HepG2 (cell line): ENCODE results near the gene MRNIP. TPM values are rescaled to one million over a fixed set of nuclear protein-coding genes. Genes with fewer than 3 reads are reported as not detected.

Experiments
- ATAC-seq: fragments of 200-7000 bp; cut with Tn5 transposase; 3 replicates; pipeline ENCODE4 v1.9.1; 2020; ENCODE audit warnings: mild to moderate bottlenecking, moderate library complexity
- BruUV-seq: library from RNA; stranded (reverse); fragments of 400-500 nt; replicated peaks from 2 replicates; lab custom pipeline; 2021; lab: Mats Ljungman, UMichigan
- CTCF ChIA-PET: fragments of 300-600 bp; formaldehyde crosslinking; extraction: SDS; loops from one replicate; lab custom pipeline; 2021; ENCODE audit warnings: low total read pairs, inconsistent platforms, low intra/inter-chr PET ratio; lab: Yijun Ruan, JAX
- POLR2A ChIA-PET: fragments of 350-600 bp; sonication (Branson Sonifier 250); formaldehyde crosslinking; loops from one replicate; lab custom pipeline; 2020; ENCODE audit warnings: antibody characterized with exemption, inconsistent platforms; lab: Yijun Ruan, JAX
- DNase-seq: peaks from one replicate; pipeline ENCODE4 v3.0.0-alpha.2; 2015; ENCODE audit warnings: low spot score
- FAIRE-seq: peaks from 3 replicates; lab custom pipeline; 2011; peaks lifted over from hg19 to GRCh38; lab: Jason Lieb, UNC
- H2AFZ ChIP-seq: one replicate; pipeline ENCODE4 v1.6.1; 2011; ENCODE audit warnings: low read length, inconsistent platforms
- H3K27ac ChIP-seq: fragments of 300-600 bp; 3 replicates; pipeline ENCODE4 v1.8.0; 2011; ENCODE audit warnings: mixed run types, mild to moderate bottlenecking, mixed read lengths, low read length, inconsistent platforms; ENCODE audit not compliant: insufficient read depth; ENCODE audit errors: extremely low read length
- H3K27me3 ChIP-seq, 2 experiments: fragments of 200-600 bp in 1 of 2; 2 replicates in 1 of 2; 3 replicates in 1 of 2; pipeline versions ENCODE4 v1.6.0 to v1.8.0; 2011; ENCODE audit warnings: low read length in 2 of 2, mild to moderate bottlenecking in 2 of 2, moderate library complexity in 2 of 2, inconsistent platforms in 1 of 2; ENCODE audit not compliant: insufficient read depth in 2 of 2, control insufficient read depth in 1 of 2
- H3K36me3 ChIP-seq, 2 experiments: fragments of 200-600 bp in 1 of 2; replicated peaks in 1 of 2; 2 replicates in 1 of 2; 3 replicates in 1 of 2; pipeline versions ENCODE4 v1.5.1 to v1.8.0; 2011; ENCODE audit warnings: low read length in 2 of 2, inconsistent platforms in 1 of 2; ENCODE audit not compliant: insufficient read depth in 2 of 2, control insufficient read depth in 1 of 2
- H3K4me1 ChIP-seq: 2 replicates; pipeline ENCODE4 v1.5.1; 2012; ENCODE audit warnings: low read length, inconsistent platforms; ENCODE audit not compliant: insufficient read depth
- H3K4me2 ChIP-seq: 2 replicates; pipeline ENCODE4 v1.6.0; 2011; ENCODE audit warnings: low read depth, low read length, inconsistent platforms
- H3K4me3 ChIP-seq, 3 experiments: fragments of 200-600 bp in 1 of 3; sonication (generic), shearing (Covaris generic) in 1 of 3; replicated peaks in 1 of 3; 2 replicates each; pipeline ENCODE4 v1.5.1; 2011 to 2016; ENCODE audit warnings: low read length in 3 of 3, inconsistent platforms in 2 of 3, low read depth in 2 of 3, mild to moderate bottlenecking in 2 of 3, control low read depth in 1 of 3, mixed read lengths in 1 of 3; ENCODE audit not compliant: insufficient read depth in 1 of 3
- H3K79me2 ChIP-seq: one replicate; pipeline ENCODE4 v1.6.1; 2011; ENCODE audit warnings: low read length, inconsistent platforms; ENCODE audit not compliant: insufficient read depth
- H3K9ac ChIP-seq: 2 replicates; pipeline ENCODE4 v1.6.0; 2011; ENCODE audit warnings: mild to moderate bottlenecking, low read depth, low read length, inconsistent platforms; ENCODE audit not compliant: insufficient read depth
- H3K9me3 ChIP-seq: 2 replicates; pipeline ENCODE4 v1.5.1; 2012; ENCODE audit warnings: mild to moderate bottlenecking, low read length
- H4K20me1 ChIP-seq: 2 replicates; pipeline ENCODE4 v1.6.0; 2011; ENCODE audit warnings: inconsistent platforms, mild to moderate bottlenecking, low read length, moderate library complexity; ENCODE audit not compliant: insufficient read depth
- KLF15 ChIP-seq: sonication (generic); formaldehyde crosslinking; IDR thresholded peaks from 2 replicates; pipeline ENCODE4 v1.8.1; 2023; ENCODE audit warnings: borderline replicate concordance, mild to moderate bottlenecking, inconsistent platforms, missing genetic modification reagents, mixed read lengths
- SP2 ChIP-seq: sonication (generic); formaldehyde crosslinking; IDR thresholded peaks from 2 replicates; pipeline ENCODE4 v1.5.1; 2020; ENCODE audit warnings: mild to moderate bottlenecking, missing genetic modification reagents
- TAF15 ChIP-seq: fragments of 200-400 bp; formaldehyde crosslinking; IDR thresholded peaks from one replicate; pipeline ENCODE4 v1.6.1; 2018; ENCODE audit warnings: mild to moderate bottlenecking, low read depth, low read length; ENCODE audit not compliant: poor library complexity, severe bottlenecking
- UBTF ChIP-seq: sonication (generic); formaldehyde crosslinking; IDR thresholded peaks from 2 replicates; pipeline ENCODE4 v1.4.0; 2020; ENCODE audit warnings: mild to moderate bottlenecking, missing genetic modification reagents
- ZBTB34 ChIP-seq: sonication (generic); formaldehyde crosslinking; IDR thresholded peaks from 2 replicates; pipeline ENCODE4 v1.8.0; 2022; ENCODE audit warnings: mild to moderate bottlenecking, missing genetic modification reagents
- ZNF383 ChIP-seq: sonication (generic); formaldehyde crosslinking; IDR thresholded peaks from 2 replicates; pipeline ENCODE4 v1.4.0; 2020; ENCODE audit warnings: missing genetic modification reagents, mild to moderate bottlenecking, borderline replicate concordance
- ZNF737 ChIP-seq: sonication (generic); formaldehyde crosslinking; IDR thresholded peaks from 2 replicates; pipeline ENCODE4 v1.5.0; 2020; ENCODE audit warnings: missing genetic modification reagents, mild to moderate bottlenecking, borderline replicate concordance
- ZSCAN5A ChIP-seq: sonication (generic); formaldehyde crosslinking; IDR thresholded peaks from 2 replicates; pipeline ENCODE4 v1.8.0; 2022; ENCODE audit warnings: mild to moderate bottlenecking, missing genetic modification reagents, borderline replicate concordance
- WGBS: methylation state at CpG from one replicate; pipeline ENCODE4 v1.1.6; 2017; ENCODE audit warnings: low lambda C conversion rate; 5-methylcytosine and 5-hydroxymethylcytosine counted together
- in situ Hi-C: cut with HindIII; loops from 2 replicates; pipeline ENCODE4 v1.10.0; 2017; ENCODE audit warnings: low pct_unique_long_range_greater_than_20kb; ENCODE audit not compliant: extremely low pct_ligation_motif_present
- intact Hi-C: fragments of 100-400 bp; cut with micrococcal nuclease; formaldehyde crosslinking; loops from one replicate; pipeline ENCODE4 v1.10.0; 2022; ENCODE audit not compliant: unreplicated experiment
- polyA plus RNA-seq, 8 experiments: library from polyadenylated mRNA; depleted of rRNA in 3 of 8; stranded (reverse) in 7 of 8; unstranded in 1 of 8; fragments of >200 nt; fragmentation: Illumina TruSeq in 4 of 8; extraction: Trizol in 4 of 8; gene quantifications; 2 replicates each; pipeline versions ENCODE4 v1.2.1 to v1.2.3, GENCODE V29; 2011 to 2016; ENCODE audit warnings: low read depth in 4 of 8, missing spikeins in 1 of 8, mixed read lengths in 1 of 8; ENCODE audit not compliant: insufficient read depth in 1 of 8
- total RNA-seq, 5 experiments: library from RNA; depleted of rRNA; stranded (reverse); fragments of >200 nt; fragmentation: Illumina TruSeq; extraction: Trizol; gene quantifications; 2 replicates each; pipeline ENCODE4 v1.2.3, GENCODE V29; 2016; ENCODE audit warnings: low read depth in 1 of 5

Gene MRNIP
- total and polyA plus RNA-seq, 2 of the 13 experiments (the other 11 are each of a cell fraction or from before 2014, with no cell fraction given): 15.5 to 34.1 TPM

GRCh38 chr5:179821298-179822058 is 37.1 kb downstream of the MRNIP start (continued):
- TF ChIP-seq ZSCAN5A (CRISPR knock-in tag): no peak
- TF ChIP-seq SP2 (CRISPR knock-in tag): peak; percentile 9; the same call in 1 of the 2 replicates
- TF ChIP-seq UBTF (CRISPR knock-in tag): peak; percentile 45
- TF ChIP-seq ZNF383 (CRISPR knock-in tag): no peak
- TF ChIP-seq, all 625 proteins: peak for 105

GRCh38 chr5:179820483-179821297 is 37.9 kb downstream of the MRNIP start, which contains the start of gene SQSTM1:
Gene SQSTM1 (plus strand): TSS chr5:179820905. CDS start chr5:179820937, 32 bp downstream.
- peak within 1 kb of the TSS; percentile 99 for H3K27ac ChIP-seq
- H3K27me3 ChIP-seq: no peaks in the 10 kb centered on the region
- no peaks in the 10 kb centered on the region for H3K9me3 ChIP-seq
- POLR2A ChIA-PET: interaction anchor here (0.6 to 5.3 kb wide), 11 partner anchors 10 to 197 kb away, joined by 3 to 115 read pairs (median 6); partner anchors contain the start of genes HNRNPH1 and MGAT4B
- CTCF ChIA-PET: no interaction called here
- DNase-seq: peak; percentile 45
- peaks cover 43% of the 10 kb centered on the region for H4K20me1 ChIP-seq
- peaks cover 48% of the 10 kb centered on the region for H3K79me2 ChIP-seq
- 0% methylated on average over 8 of the region's 81 CpGs for WGBS
- peak; percentile 9 for ATAC-seq
- intact Hi-C loops (no loop called here), in situ Hi-C loops (no loop called here)
- no TSS peak for BruUV-seq
- FAIRE-seq: no peak
- peaks cover 70% of the 10 kb centered on the region for H3K4me1 ChIP-seq
- H3K36me3 ChIP-seq: peaks cover 12 to 22% of the 10 kb centered on the region in 2 experiments
- peak within 1 kb of the TSS; percentile 100 for H3K9ac ChIP-seq
- H3K4me3 ChIP-seq: peak within 1 kb of the TSS; percentile 97 to 99 (median 99)
- no peak within 1 kb of the TSS for H2AFZ ChIP-seq
- H3K4me2 ChIP-seq: peak within 1 kb of the TSS; percentile 92
- TF ChIP-seq TAF15 (no peak), ZNF737 (no peak), KLF15 (CRISPR knock-in tag) (no peak), ZBTB34 (CRISPR knock-in tag) (no peak; the same call in 1 of the 2 replicates)
